HG02973 (cell line): ENCODE data around the gene CFAP73.
"Not testable (repeated sequence)": the region's sequence is repeated elsewhere in the genome, so short reads cannot be mapped to it uniquely, and the experiment has no call there.

Source experiments
- ATAC-seq: cut with Tn5 transposase; IDR thresholded peaks from one replicate; pipeline ENCODE4 v1.9.1; 2021; ENCODE audit warnings: moderate library complexity; ENCODE audit not compliant: unreplicated experiment

CFAP73 gene

DNA sequence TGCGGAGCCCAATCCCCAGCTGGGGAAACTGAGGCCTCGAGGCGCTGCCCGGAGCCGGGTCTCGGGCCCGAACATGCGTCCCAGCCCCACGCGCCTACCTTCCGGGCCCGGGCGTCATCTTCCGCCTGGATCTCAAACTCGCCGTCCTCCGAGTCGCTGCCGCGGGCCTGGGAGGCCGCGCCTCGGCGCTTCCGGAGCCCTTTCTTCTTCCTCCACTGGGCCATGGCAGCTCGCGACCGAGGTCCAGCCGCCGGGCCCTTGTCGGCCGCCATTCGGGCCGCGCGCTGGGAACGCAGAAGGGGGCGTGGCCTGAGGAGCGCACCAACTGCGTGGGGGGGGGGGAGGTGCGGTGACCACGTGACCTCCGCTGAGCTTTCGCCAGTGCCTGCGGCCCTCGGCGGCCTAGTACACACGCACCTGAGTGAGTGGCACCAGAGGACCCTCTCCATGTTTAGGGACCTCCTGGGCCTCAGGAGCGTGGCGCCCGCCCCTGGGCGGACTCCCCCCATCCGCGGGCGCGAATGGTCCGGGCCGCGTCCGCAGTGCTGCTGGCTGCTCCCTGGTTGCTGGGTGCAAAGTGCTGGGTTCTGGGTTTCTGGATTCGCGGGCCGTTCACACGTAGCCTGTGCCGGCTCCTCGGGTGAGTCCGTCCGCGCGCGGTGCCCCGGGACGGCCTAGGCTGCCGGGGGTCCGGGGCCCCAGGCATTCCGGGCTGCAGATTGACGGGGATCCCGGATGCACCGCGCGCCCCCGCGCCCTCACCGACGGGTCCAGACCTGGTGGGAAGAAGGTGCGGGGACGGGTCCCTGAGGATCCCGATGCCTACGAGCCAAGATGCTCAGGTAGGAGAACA lies 35.9 kb downstream of the CFAP73 start, which contains the start of the genes DDX54 and RITA1:
Gene DDX54 (minus strand): TSS at position 299 of the 853 bp plus-strand sequence. CDS start 27 bp downstream, at position 272.
Gene RITA1 (plus strand): TSS at position 542 of the 853 bp plus-strand sequence. CDS start 1,026 bp downstream, outside the sequence.
- ATAC-seq = peak; percentile 42

- ATAC-seq = no peak
Measured at GRCh38 chr12:113186033-113186365, 36.5 kb downstream of the CFAP73 start.

GRCh38 chr12:113186666-113187325 lies 37.3 kb downstream of the CFAP73 start:
- no peak for ATAC-seq

DNA sequence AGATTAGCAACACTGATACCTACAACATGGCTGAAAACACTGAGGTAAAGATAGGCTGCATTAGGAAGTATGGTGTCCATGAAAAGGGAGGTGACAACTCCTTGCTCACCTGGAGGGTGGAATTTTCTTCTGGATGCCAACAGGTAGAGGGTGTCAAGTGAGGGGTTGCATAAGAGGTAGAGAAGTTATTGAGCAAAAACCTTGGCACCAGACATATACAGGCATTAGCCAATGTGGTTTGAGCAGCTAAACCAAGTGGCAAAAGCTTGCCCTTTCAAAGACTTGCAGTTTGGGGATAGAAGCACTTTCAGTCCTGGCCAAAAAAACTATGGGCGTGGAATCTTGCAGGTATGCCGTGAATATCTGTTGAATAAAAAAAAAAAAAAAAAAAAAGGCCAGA lies 39.8 kb downstream of the CFAP73 start:
- no peak for ATAC-seq

- no peak for ATAC-seq
Measured at GRCh38 chr12:113190761-113191160, 41.2 kb downstream of the CFAP73 start.

- ATAC-seq = no peak
Measured at GRCh38 chr12:113191227-113191626, 41.7 kb downstream of the CFAP73 start.

GRCh38 chr12:113194971-113195391 lies 45.5 kb downstream of the CFAP73 start:
- no peak for ATAC-seq

DNA sequence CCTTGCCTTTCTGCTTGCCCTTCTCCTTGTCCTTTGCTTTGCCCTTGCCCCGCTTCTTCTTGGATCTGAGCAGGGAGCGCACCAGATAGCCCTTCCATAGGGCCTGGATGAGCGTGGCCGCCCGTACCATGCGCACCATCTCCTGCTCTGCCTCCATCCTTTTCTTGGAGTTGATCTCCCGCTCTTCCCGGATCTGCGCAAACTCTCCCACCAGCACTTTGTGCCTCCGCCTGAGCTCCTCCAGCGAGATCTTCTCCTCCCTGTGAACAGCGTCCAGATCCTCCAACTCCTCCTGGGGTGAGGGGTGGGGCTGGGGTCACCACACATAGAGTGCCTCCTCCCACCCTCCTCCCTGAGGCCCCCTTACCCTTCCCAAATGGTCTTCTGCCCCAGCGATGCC lies 46.1 kb downstream of the CFAP73 start:
- no peak for ATAC-seq

DNA sequence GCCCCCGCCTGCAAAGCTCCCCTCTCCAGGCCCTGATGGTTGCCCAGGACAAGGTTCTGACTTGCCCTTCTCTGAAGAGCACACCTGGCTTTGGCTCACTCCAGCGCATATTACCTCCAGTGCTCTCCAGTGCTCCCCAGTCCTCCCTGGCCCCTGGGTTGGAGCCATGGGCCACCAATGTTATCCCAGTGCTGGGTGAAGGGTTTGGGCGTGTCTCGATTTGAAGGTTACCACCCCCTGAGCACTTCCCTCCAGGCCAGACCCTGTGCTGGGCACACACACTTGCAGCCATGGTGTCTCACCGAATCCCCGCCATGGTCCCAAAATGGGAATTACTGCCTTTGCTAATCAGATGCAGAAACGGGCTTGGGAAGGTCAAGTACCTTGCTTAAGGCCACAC lies 47.1 kb downstream of the CFAP73 start:
- ATAC-seq = no peak

DNA sequence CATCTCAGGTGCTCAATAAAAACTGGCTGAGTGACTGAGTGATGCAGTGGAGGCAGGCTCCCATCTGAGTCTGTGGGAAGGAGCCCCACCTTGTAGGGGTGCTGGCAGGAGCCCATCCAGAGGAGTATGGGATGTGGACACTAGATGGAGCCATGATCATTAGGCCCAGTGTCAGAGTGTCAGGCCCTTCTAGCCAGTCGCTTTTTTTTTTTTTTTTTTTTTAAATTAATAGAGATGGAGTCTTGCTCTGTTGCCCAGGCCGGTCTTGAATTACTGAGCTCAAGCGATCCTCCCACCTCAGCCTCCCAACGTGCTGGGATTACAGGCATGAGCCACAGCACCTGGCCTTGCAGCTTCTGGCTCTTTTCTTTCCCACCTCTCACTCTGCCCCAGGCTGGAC lies 47.5 kb downstream of the CFAP73 start:
- peak; percentile 87 for ATAC-seq

GRCh38 chr12:113197518-113198077 lies 48.1 kb downstream of the CFAP73 start:
- ATAC-seq = no peak

- no peak for ATAC-seq
Measured at GRCh38 chr12:113198296-113198695, 48.8 kb downstream of the CFAP73 start.

- no peak for ATAC-seq
Measured at GRCh38 chr12:113200021-113200797, 50.7 kb downstream of the CFAP73 start.

DNA sequence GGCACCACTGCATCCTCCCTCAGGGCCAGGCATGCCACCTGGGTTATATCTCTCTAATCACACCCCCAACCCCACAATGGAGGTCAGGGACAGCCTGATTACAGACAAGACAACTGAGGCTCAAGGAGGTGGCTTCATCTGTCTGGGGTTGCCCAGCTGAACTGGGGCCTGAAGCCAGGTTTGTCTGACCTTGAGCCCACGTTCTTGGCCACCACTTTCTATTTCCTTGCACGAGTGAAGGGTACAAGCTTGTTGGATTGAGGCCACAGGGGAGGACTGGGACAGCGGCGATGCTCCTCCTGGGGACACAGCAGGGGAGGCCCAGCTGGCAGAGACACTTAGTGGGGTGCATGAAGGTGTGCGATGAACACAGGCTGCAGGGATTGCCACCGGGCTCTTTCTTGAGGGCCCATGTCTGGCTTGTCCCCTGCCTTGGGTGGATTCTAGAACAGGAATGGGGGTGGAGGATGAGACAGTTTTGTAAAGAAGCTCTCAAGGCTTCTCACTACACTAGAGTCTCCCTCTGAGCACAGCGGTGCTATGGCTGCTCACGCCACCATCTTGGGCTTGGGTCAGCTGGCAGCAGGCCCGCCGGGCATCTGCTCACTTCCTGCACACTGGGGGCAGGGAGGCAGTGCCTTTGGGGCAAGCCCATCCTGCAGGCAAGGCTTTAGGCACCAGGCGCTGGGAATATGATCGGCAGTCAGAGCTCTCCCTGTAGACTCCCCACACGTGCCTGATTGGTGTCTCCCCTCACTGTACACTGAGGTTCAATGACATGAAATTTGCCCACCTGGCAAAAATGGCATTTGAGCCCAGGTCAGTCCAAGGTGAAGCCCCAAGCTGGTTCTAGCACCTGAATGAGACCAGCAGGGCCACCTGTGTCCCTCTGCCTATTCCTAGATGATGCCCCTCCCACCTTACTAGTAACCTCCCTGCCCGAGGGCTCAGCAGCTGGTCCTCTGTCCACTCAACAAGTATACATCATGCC lies 52.0 kb downstream of the CFAP73 start:
- no peak for ATAC-seq

GRCh38 chr12:113202300-113203075 lies 53.0 kb downstream of the CFAP73 start:
- ATAC-seq = no peak

DNA sequence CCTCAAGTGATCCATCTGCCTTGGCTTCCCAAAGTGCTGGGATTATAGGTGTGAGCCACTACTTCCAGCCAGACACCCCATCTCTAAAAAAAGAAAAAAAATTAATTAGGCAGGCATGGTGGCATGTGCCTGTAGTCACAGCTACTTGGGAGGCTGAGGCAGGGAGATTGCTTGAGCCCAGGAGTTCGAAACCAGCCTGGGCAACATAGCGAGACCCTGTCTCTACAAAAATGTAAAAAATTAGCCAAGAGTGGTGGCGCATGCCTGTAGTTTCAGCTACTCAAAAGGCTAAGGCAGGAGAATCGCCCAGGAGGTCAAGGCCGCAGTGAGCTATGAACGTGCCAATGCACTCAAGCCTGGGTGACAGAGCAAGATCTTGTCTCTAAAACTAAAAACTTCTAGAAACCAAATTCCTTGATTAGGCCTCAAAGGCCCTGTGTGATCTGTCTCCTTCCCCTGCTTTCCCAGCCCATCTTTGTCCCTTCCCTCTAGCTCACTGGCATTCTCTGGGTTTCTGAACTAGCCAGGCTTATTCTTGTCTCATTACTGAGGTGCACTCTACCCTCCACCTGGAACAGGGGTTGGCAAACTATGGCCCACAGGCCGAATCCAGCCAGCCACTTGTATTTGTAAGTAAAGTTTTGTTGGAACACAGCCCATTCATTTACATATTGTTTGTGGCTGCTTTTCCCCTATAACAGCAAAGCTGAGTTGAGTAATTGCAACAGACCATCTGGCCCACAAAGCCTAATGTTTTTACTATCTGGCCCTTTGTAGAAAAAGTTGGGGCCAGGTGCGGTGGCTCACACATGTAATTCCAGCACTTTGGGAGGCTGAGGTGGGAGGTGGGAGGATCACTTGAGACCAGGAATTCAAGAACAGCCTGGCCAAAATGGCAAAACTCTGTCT lies 54.6 kb downstream of the CFAP73 start:
- no peak for ATAC-seq

DNA sequence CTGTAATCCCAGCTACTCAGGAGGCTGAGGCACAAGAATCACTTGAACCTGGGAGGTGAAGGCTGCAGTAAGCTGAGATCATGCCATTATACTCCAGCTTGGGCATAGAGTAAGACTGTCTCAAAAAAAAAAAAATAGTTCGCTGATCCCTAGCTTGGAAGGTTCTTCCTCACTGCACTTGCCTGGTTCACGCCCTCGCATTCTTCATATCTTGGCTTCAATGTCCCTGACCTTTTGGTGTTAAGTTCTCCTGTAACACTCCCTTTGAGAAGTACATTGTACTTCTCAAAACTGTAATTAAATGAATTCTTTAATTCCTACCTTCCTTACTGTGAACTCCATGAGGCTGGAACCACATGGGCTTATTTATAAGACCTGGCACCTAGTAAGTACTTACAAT lies 55.3 kb downstream of the CFAP73 start:
- no peak for ATAC-seq

DNA sequence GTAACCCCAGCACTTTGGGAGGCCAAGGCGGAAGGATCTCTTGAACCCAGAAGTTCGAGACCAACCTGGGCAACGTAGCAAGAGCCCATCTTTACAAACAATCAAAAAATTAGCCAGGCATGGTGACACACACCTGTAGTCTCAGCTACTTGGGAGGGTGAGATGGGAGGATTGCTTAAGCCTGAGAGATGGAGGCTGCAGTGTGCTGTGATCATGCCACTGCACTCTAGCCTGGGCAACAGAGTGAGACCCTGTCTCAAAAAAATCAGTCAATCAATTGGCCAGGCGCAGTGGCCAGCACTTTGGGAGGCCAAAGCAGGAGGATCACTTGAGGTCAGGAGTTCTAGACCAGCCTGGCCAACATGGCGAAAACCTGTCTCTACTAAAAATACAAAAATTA lies 57.3 kb downstream of the CFAP73 start:
- ATAC-seq = not testable (repeated sequence)
